Mucosa of descending colon (tissue), 3 donors: ENCODE results near the gene IDH2. TPM values are rescaled to one million over a fixed set of nuclear protein-coding genes. Genes with fewer than 3 reads are reported as not detected.

ENCODE experiments used
- ATAC-seq: fragments of 200-7000 bp; cut with Tn5 transposase; one replicate; pipeline ENCODE4 v1.9.1; 2020; ENCODE audit warnings: mild to moderate bottlenecking, moderate library complexity
- DNase-seq, 3 donors: peaks; one replicate each; pipeline ENCODE4 v3.0.0-alpha.2; 2020
- H3K36me3 ChIP-seq: fragments of 200-600 bp; one replicate; pipeline ENCODE4 v1.8.0; 2021; ENCODE audit warnings: low read depth, mild to moderate bottlenecking
- H3K4me1 ChIP-seq: fragments of 200-600 bp; one replicate; pipeline ENCODE4 v1.8.0; 2021; ENCODE audit warnings: low read depth, mild to moderate bottlenecking
- H3K4me3 ChIP-seq: fragments of 200-600 bp; one replicate; pipeline ENCODE4 v1.8.0; 2021; ENCODE audit warnings: mild to moderate bottlenecking
- H3K9me3 ChIP-seq: fragments of 200-600 bp; one replicate; pipeline ENCODE4 v1.8.0; 2021; ENCODE audit warnings: mild to moderate bottlenecking
- intact Hi-C, 2 donors: fragments of 100-400 bp; cut with DNase I in 1 of 2; cut with micrococcal nuclease in 1 of 2; formaldehyde crosslinking; loops; one replicate each; pipeline versions ENCODE4 v1.11.0 to v1.11.1; 2022; cut with DNase I, micrococcal nuclease
- total RNA-seq, 3 donors: library from RNA; stranded (reverse); fragmentation: NEBNext Ultra II Directional in 2 of 3; extraction: Animal tissue kit (Norgen Biotek cat#: 25700) in 2 of 3; gene quantifications; one replicate each; pipeline versions ENCODE4 v1.2.1 to v1.2.4, GENCODE V29; 2021 to 2023
- TF ChIP-seq, protein P1 (sequence below): fragments of 200-600 bp; IDR thresholded peaks from one replicate; pipeline ENCODE4 v1.8.0; 2022; ENCODE audit warnings: antibody characterized with exemption, mild to moderate bottlenecking
- donor health status: DM: no; HTN: no; CAD: no; lungs with moderate emphysema.
- donor health status: DM: no; HTN: no; CAD: no.
- donor health status: DM: no; HTN: yes; CAD: no.

The IDH2 gene
- total RNA-seq, 3 donors from 2014 or later, result 84.8 to 262 (median 124) TPM

DNA sequence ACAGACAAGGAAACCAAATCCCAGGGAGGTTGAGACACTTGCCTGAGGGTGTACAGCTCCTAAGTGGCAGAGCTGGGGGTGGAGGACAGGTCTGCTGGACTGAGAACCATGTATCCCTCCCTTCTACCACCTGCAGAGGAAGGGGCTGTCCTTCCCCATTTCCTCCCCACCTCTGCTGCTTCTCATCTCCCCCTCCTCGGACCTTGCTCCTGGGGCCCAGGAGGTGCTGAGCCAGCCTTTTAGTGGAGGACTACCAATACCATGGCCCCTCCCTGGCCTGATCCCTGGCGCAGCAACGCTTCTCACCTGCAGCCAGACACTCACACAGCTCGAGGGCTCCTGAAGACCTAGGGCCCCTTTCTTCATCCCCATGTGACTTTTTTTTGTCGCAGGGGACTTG, 50.4 kb downstream of the IDH2 start:
- no peak for DNase-seq
- intact Hi-C loops, result no loop called here
- no peak for ATAC-seq
- H3K4me1 ChIP-seq, result peaks cover 11% of the 10 kb centered on the region
- no peaks in the 10 kb centered on the region for H3K9me3 ChIP-seq
- TF ChIP-seq, protein P1, sequence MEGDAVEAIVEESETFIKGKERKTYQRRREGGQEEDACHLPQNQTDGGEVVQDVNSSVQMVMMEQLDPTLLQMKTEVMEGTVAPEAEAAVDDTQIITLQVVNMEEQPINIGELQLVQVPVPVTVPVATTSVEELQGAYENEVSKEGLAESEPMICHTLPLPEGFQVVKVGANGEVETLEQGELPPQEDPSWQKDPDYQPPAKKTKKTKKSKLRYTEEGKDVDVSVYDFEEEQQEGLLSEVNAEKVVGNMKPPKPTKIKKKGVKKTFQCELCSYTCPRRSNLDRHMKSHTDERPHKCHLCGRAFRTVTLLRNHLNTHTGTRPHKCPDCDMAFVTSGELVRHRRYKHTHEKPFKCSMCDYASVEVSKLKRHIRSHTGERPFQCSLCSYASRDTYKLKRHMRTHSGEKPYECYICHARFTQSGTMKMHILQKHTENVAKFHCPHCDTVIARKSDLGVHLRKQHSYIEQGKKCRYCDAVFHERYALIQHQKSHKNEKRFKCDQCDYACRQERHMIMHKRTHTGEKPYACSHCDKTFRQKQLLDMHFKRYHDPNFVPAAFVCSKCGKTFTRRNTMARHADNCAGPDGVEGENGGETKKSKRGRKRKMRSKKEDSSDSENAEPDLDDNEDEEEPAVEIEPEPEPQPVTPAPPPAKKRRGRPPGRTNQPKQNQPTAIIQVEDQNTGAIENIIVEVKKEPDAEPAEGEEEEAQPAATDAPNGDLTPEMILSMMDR, result no peak
- H3K36me3 ChIP-seq, result no peaks in the 10 kb centered on the region
- no peak overlapping the region for H3K4me3 ChIP-seq

DNA sequence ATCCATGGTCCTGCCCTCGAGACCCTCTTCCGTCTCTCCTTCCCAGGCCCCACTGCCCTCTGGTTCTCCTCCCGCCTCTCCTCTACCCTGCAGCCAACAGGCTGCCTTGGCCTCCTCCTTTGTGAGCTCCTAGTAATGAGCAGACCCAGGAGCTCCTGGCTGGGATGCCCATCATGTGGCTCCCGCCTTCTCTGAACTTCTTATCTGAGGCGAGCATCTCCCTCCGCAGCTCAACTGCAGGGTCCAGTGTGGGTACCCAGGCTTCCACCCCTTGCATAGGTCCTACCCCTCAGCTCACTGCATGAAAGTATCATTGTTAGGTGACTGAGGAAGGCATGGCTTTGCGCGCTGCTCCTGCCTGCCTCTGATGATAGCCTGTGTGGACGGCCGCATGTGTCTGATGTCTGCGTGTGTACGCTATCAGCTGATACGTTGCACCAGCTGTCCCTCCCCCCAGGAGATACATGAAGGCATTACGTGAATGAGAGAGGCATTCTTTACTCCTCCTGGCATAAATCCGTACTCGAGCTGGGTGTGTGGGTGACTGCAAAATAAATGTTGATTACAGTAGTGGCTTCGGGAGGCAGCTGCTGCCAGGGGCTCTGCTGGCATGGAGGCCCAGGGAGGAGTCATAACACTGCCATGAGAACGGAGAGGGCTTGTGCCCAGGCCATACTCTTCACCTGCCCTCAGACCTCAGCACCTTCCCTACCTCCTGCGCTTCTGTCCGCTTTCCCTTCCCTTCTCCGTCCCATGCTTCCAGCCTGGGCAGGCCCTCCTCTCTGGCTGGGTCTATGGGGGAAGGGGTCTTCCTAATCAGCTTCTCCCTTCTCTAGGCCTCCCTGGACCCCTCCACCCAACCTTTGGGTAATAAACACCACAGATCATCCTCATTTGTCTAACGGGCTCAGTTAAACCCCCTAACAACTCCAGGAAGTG, 52.3 kb downstream of the IDH2 start:
- no peak for ATAC-seq
- peaks cover 23% of the 10 kb centered on the region for H3K4me1 ChIP-seq
- H3K9me3 ChIP-seq, result no peaks in the 10 kb centered on the region
- H3K36me3 ChIP-seq, result no peaks in the 10 kb centered on the region
- intact Hi-C loops, result no loop called here
- DNase-seq, result no peak
- H3K4me3 ChIP-seq, result no peak overlapping the region
- TF ChIP-seq, protein P1, result no peak

DNA sequence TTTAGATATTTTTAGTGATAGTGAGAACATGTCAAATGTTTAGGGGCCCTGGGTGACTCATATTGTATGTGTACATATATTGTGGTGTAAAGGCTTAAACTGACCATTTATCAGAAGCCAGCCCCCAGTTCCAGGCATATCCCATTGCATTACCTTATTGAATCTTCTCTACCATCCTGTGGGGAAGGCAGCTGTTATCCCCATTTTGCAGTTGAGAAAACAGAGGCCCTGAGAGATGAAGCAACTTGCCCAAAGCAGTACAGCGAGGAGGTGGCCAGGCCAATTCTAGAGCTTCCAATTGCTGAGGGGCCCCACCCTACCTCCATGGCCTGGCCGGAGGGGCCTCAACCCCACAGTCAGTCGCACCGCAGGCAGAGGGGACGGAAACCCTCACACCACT, 53.2 kb downstream of the IDH2 start:
- ATAC-seq (no peak), DNase-seq (no peak)
- no peak overlapping the region for H3K4me3 ChIP-seq
- H3K36me3 ChIP-seq, result no peaks in the 10 kb centered on the region
- no peaks in the 10 kb centered on the region for H3K9me3 ChIP-seq
- TF ChIP-seq, protein P1, result no peak
- intact Hi-C loops, result no loop called here
- peaks cover 20% of the 10 kb centered on the region for H3K4me1 ChIP-seq

DNA sequence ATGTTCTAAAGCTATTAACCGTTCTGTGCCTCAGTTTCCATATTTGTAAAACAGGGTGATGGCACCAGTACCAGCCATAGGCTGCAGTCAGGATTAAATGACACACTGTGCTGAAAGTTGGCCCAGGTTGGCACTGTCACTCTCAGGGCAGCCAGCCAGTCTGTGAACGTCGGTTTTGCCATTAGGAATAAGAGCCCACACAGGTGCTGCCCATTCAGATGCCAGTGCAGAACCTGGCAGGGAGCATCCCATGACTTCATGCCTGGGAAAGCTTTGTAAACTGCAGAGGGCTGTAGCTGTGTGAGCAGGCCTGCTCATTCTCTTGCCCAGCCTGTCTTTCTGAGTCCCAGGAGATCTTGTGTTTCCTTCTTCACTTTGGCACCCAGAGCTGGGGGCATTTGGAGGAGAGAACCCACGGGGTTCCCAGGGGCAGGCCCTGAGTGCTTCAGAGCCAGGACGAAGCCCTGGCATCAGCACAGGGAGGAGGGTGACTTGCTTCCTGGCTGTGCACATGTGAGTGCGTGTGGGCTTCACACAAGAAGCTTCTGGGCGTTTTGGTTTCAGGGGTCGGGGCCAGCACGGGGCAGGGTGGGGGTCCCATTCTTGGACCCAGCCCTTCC, 54.2 kb downstream of the IDH2 start:
- no peaks in the 10 kb centered on the region for H3K9me3 ChIP-seq
- no peaks in the 10 kb centered on the region for H3K36me3 ChIP-seq
- intact Hi-C loops, result no loop called here
- no peak overlapping the region for H3K4me3 ChIP-seq
- ATAC-seq (no peak), DNase-seq (no peak)
- peaks cover 20% of the 10 kb centered on the region for H3K4me1 ChIP-seq
- TF ChIP-seq, protein P1, result no peak

DNA sequence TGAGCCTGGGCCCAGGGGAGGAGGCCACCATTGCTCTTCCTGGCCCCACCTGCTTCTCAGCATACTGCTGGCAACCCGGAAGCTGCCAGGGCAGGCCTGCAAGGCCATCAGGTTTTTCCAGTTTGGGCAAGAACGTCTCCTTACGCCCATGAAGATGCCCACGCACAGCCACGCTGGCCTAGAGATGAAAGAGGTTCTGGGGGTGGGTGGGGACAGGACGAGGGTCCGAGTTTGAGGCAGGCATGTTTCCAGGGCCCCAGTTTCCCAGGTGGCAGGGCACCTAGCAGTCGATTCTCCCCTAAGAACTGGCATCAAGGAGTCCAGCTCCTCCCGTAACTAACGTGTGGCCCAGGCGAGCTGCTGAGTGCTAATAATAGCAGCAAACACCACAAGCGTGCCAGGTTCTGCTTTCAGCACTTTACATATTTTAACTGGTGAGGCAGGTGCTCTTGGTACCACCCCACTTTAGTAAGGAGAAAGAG, 55.3 kb downstream of the IDH2 start:
- Histone ChIP-seq H3K9me3 (no peaks in the 10 kb centered on the region), H3K36me3 (no peaks in the 10 kb centered on the region), H3K4me3 (no peak overlapping the region), H3K4me1 (peaks cover 20% of the 10 kb centered on the region)
- TF ChIP-seq, protein P1, result no peak
- DNase-seq (peak; percentile 80 to 87 (median 85)), ATAC-seq (peak; percentile 94)
- intact Hi-C loops, result no loop called here
